Neural cell (in vitro differentiated cells): ENCODE data around the gene HHATL. TPM values are rescaled to one million over a fixed set of nuclear protein-coding genes. Genes with fewer than 3 reads are reported as not detected.

Experiments
- H2AFZ ChIP-seq: fragments of 200-600, 300-800 bp; sonication (generic), shearing (Covaris generic); 2 replicates; pipeline ENCODE4 v1.6.0; 2014; ENCODE audit warnings: low read depth, mild to moderate bottlenecking, antibody characterized with exemption, low read length, moderate library complexity
- H3F3A ChIP-seq: fragments of 200-600 bp; shearing (Covaris generic); 2 replicates; pipeline ENCODE4 v1.6.1; 2016; ENCODE audit warnings: mild to moderate bottlenecking, moderate library complexity, mixed read lengths, antibody characterized with exemption, low read length; ENCODE audit not compliant: insufficient read depth, poor library complexity, severe bottlenecking
- H3K27ac ChIP-seq: fragments of 200-600, 300-800 bp; sonication (generic), shearing (Covaris generic); 2 replicates; pipeline ENCODE4 v1.5.1; 2014; ENCODE audit warnings: mild to moderate bottlenecking, low read length, moderate library complexity
- H3K27me3 ChIP-seq: fragments of 300-800, 200-600 bp; sonication (generic), shearing (Covaris generic); 2 replicates; pipeline ENCODE4 v1.6.0; 2014; ENCODE audit warnings: mild to moderate bottlenecking, low read depth, low read length, moderate library complexity; ENCODE audit not compliant: insufficient read depth
- H3K36me3 ChIP-seq: fragments of 300-800, 200-600 bp; sonication (generic), shearing (Covaris generic); 2 replicates; pipeline ENCODE4 v1.5.1; 2014; ENCODE audit warnings: mild to moderate bottlenecking, antibody characterized with exemption, low read length, moderate library complexity; ENCODE audit not compliant: insufficient read depth
- H3K4me2 ChIP-seq: fragments of 300-800, 200-600 bp; sonication (generic), shearing (Covaris generic); 2 replicates; pipeline ENCODE4 v1.6.0; 2014; ENCODE audit warnings: mild to moderate bottlenecking, low read length
- H3K4me3 ChIP-seq: fragments of 300-800, 200-600 bp; sonication (generic), shearing (Covaris generic); 2 replicates; pipeline ENCODE4 v1.5.1; 2014; ENCODE audit warnings: mild to moderate bottlenecking, low read length, moderate library complexity
- H3K79me2 ChIP-seq: fragments of 200-600 bp; shearing (Covaris generic); replicated peaks from 2 replicates; pipeline ENCODE4 v1.6.0; 2014; ENCODE audit warnings: mild to moderate bottlenecking, low read length, moderate library complexity; ENCODE audit not compliant: insufficient read depth
- H3K9ac ChIP-seq: fragments of 300-800, 200-600 bp; sonication (generic), shearing (Covaris generic); 2 replicates; pipeline ENCODE4 v1.6.1; 2016; ENCODE audit warnings: mild to moderate bottlenecking, low read length, mixed read lengths
- H3K9me2 ChIP-seq: fragments of 200-600 bp; shearing (Covaris generic); 2 replicates; pipeline ENCODE4 v1.6.1; 2016; ENCODE audit warnings: mild to moderate bottlenecking, low read length, mixed read lengths; ENCODE audit not compliant: insufficient read depth
- H3K9me3 ChIP-seq: fragments of 200-600, 300-800 bp; sonication (generic), shearing (Covaris generic); 2 replicates; pipeline ENCODE4 v1.6.1; 2016; ENCODE audit warnings: mild to moderate bottlenecking, mixed run types, low read length, moderate library complexity, mixed read lengths
- H4K20me1 ChIP-seq: fragments of 200-600 bp; shearing (Covaris generic); 2 replicates; pipeline ENCODE4 v1.6.1; 2016; ENCODE audit warnings: mild to moderate bottlenecking, mixed run types; ENCODE audit not compliant: insufficient read depth
- EP300 ChIP-seq: fragments of 450-650 bp; conservative IDR thresholded peaks from 2 replicates; pipeline ENCODE4 v1.6.1; 2014; ENCODE audit warnings: antibody characterized with exemption, mild to moderate bottlenecking, moderate library complexity; ENCODE audit not compliant: poor library complexity, severe bottlenecking
- EZH2 ChIP-seq: fragments of 200-600, 300-800 bp; shearing (Covaris generic), sonication (generic); IDR thresholded peaks from 2 replicates; pipeline ENCODE4 v1.6.1; 2014; ENCODE audit warnings: antibody characterized with exemption, low read length, borderline replicate concordance, mild to moderate bottlenecking; ENCODE audit not compliant: insufficient read depth, poor library complexity, severe bottlenecking
- MXI1 ChIP-seq: fragments of 450-650 bp; conservative IDR thresholded peaks from 2 replicates; pipeline ENCODE4 v1.6.1; 2014; ENCODE audit warnings: antibody characterized with exemption, mild to moderate bottlenecking; ENCODE audit not compliant: poor library complexity, severe bottlenecking
- POLR2AphosphoS5 ChIP-seq: IDR thresholded peaks from 2 replicates; pipeline ENCODE4 v1.6.1; 2012
- RAD21 ChIP-seq: fragments of 450-650 bp; conservative IDR thresholded peaks from 2 replicates; pipeline ENCODE4 v1.6.1; 2014; ENCODE audit warnings: antibody characterized with exemption, mild to moderate bottlenecking, moderate library complexity
- SMC3 ChIP-seq: fragments of 450-650 bp; conservative IDR thresholded peaks from 2 replicates; pipeline ENCODE4 v1.6.1; 2014; ENCODE audit warnings: antibody characterized with exemption, mild to moderate bottlenecking, moderate library complexity; ENCODE audit not compliant: poor library complexity
- TAF1 ChIP-seq: IDR thresholded peaks from 2 replicates; pipeline ENCODE4 v1.6.1; 2012; ENCODE audit warnings: low read depth
- polyA plus RNA-seq: library from polyadenylated mRNA; depleted of rRNA; stranded (reverse); fragments of >200 nt; gene quantifications from 2 replicates; pipeline ENCODE4 v1.2.3, GENCODE V29; 2014
- TF ChIP-seq, protein P1 (sequence below): IDR thresholded peaks from 2 replicates; pipeline ENCODE4 v1.6.1; 2012; ENCODE audit warnings: borderline replicate concordance
- TF ChIP-seq, protein P2 (sequence below): fragments of 450-650 bp; IDR thresholded peaks from 2 replicates; pipeline ENCODE4 v1.5.1; 2014; ENCODE audit warnings: antibody characterized with exemption, mild to moderate bottlenecking, moderate library complexity; ENCODE audit not compliant: poor library complexity, severe bottlenecking

The HHATL gene
- polyA plus RNA-seq, 1 donor from 2014 or later = not detected

DNA sequence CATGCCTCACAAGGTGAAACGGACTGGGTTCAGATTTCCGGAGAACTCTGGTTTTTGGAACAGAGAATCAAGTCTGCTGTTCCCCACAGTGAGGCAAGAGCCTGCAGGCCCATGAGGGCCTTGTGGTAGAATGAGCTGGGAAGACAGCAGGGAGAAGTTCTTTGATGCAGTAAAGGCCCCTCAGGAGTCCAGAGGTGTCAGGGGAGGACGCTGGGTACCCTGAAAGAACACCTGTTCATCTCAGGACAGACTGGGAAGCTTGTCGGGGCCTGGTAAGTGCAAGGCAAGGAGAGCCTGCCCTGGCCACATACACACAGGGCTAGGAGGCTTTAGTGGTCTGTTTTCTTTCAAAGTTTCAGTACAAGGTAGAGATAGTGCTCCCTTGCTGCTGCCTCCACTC is 52.8 kb downstream of the HHATL start:
- Histone ChIP-seq H3K79me2 (no peaks in the 10 kb centered on the region), H4K20me1 (no peaks in the 10 kb centered on the region), H3K9me2 (no peaks in the 10 kb centered on the region), H3K9ac (no peak overlapping the region), H3K27ac (no peak overlapping the region), H3K9me3 (no peaks in the 10 kb centered on the region), H3K4me2 (no peak overlapping the region), H3K4me3 (no peak overlapping the region), H3K27me3 (no peaks in the 10 kb centered on the region), H3K36me3 (no peaks in the 10 kb centered on the region), H3F3A (no peaks in the 10 kb centered on the region), H2AFZ (no peak overlapping the region)
- no peak for TF ChIP-seq SMC3
- no peak for TF ChIP-seq EZH2
- no peak for TF ChIP-seq EP300
- TF ChIP-seq, protein P1, sequence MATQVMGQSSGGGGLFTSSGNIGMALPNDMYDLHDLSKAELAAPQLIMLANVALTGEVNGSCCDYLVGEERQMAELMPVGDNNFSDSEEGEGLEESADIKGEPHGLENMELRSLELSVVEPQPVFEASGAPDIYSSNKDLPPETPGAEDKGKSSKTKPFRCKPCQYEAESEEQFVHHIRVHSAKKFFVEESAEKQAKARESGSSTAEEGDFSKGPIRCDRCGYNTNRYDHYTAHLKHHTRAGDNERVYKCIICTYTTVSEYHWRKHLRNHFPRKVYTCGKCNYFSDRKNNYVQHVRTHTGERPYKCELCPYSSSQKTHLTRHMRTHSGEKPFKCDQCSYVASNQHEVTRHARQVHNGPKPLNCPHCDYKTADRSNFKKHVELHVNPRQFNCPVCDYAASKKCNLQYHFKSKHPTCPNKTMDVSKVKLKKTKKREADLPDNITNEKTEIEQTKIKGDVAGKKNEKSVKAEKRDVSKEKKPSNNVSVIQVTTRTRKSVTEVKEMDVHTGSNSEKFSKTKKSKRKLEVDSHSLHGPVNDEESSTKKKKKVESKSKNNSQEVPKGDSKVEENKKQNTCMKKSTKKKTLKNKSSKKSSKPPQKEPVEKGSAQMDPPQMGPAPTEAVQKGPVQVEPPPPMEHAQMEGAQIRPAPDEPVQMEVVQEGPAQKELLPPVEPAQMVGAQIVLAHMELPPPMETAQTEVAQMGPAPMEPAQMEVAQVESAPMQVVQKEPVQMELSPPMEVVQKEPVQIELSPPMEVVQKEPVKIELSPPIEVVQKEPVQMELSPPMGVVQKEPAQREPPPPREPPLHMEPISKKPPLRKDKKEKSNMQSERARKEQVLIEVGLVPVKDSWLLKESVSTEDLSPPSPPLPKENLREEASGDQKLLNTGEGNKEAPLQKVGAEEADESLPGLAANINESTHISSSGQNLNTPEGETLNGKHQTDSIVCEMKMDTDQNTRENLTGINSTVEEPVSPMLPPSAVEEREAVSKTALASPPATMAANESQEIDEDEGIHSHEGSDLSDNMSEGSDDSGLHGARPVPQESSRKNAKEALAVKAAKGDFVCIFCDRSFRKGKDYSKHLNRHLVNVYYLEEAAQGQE = no peak
- TF ChIP-seq TAF1 = no peak
- no peak for TF ChIP-seq POLR2AphosphoS5
- no peak for TF ChIP-seq MXI1

DNA sequence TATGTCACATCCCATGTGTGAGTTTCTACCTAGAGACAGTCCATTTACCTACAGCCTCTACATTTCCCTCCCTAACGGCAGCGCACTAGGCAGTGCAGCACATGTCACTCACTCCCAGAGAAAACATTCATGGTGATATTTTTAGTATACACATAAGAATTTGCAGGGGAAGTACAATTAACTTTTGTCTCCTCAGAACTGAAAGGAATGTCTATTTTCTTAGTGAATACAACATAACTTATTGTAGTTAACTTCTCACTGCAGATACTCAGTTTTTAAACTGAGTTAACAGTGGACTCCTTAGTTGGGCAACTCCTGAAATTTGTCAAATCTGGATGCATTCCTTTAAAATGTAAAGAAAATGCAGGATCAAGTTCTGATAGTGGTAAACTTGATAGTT is 53.6 kb downstream of the HHATL start:
- no peaks in the 10 kb centered on the region for H3K27me3 ChIP-seq
- no peak overlapping the region for H3K27ac ChIP-seq
- H3K4me3 ChIP-seq = no peak overlapping the region
- H3K79me2 ChIP-seq = no peaks in the 10 kb centered on the region
- H4K20me1 ChIP-seq = no peaks in the 10 kb centered on the region
- no peak overlapping the region for H2AFZ ChIP-seq
- no peak overlapping the region for H3K4me2 ChIP-seq
- H3F3A ChIP-seq = no peaks in the 10 kb centered on the region
- no peaks in the 10 kb centered on the region for H3K9me2 ChIP-seq
- peaks cover under 1% of the 10 kb centered on the region for H3K36me3 ChIP-seq
- H3K9ac ChIP-seq = no peak overlapping the region
- TF ChIP-seq MXI1 (no peak), POLR2AphosphoS5 (no peak), RAD21 (no peak), EP300 (no peak), TAF1 (no peak), SMC3 (no peak), EZH2 (no peak)
- TF ChIP-seq, protein P2, sequence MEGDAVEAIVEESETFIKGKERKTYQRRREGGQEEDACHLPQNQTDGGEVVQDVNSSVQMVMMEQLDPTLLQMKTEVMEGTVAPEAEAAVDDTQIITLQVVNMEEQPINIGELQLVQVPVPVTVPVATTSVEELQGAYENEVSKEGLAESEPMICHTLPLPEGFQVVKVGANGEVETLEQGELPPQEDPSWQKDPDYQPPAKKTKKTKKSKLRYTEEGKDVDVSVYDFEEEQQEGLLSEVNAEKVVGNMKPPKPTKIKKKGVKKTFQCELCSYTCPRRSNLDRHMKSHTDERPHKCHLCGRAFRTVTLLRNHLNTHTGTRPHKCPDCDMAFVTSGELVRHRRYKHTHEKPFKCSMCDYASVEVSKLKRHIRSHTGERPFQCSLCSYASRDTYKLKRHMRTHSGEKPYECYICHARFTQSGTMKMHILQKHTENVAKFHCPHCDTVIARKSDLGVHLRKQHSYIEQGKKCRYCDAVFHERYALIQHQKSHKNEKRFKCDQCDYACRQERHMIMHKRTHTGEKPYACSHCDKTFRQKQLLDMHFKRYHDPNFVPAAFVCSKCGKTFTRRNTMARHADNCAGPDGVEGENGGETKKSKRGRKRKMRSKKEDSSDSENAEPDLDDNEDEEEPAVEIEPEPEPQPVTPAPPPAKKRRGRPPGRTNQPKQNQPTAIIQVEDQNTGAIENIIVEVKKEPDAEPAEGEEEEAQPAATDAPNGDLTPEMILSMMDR = no peak
- TF ChIP-seq, protein P1 = no peak
- H3K9me3 ChIP-seq = no peaks in the 10 kb centered on the region
